HepG2 (cell line): ENCODE measurements around the gene FAM219A. TPM values are rescaled to one million over a fixed set of nuclear protein-coding genes. Genes with fewer than 3 reads are reported as not detected.

ENCODE experiments used
- ATAC-seq: fragments of 200-7000 bp; cut with Tn5 transposase; 3 replicates; pipeline ENCODE4 v1.9.1; 2020; ENCODE audit warnings: mild to moderate bottlenecking, moderate library complexity
- BruUV-seq: library from RNA; stranded (reverse); fragments of 400-500 nt; replicated peaks from 2 replicates; lab custom pipeline; 2021; lab: Mats Ljungman, UMichigan
- CTCF ChIA-PET: fragments of 300-600 bp; formaldehyde crosslinking; extraction: SDS; loops from one replicate; lab custom pipeline; 2021; ENCODE audit warnings: low total read pairs, inconsistent platforms, low intra/inter-chr PET ratio; lab: Yijun Ruan, JAX
- POLR2A ChIA-PET: fragments of 350-600 bp; sonication (Branson Sonifier 250); formaldehyde crosslinking; loops from one replicate; lab custom pipeline; 2020; ENCODE audit warnings: antibody characterized with exemption, inconsistent platforms; lab: Yijun Ruan, JAX
- DNase-seq: peaks from one replicate; pipeline ENCODE4 v3.0.0-alpha.2; 2015; ENCODE audit warnings: low spot score
- FAIRE-seq: peaks from 3 replicates; lab custom pipeline; 2011; peaks lifted over from hg19 to GRCh38; lab: Jason Lieb, UNC
- H2AFZ ChIP-seq: one replicate; pipeline ENCODE4 v1.6.1; 2011; ENCODE audit warnings: low read length, inconsistent platforms
- H3K27ac ChIP-seq: fragments of 300-600 bp; 3 replicates; pipeline ENCODE4 v1.8.0; 2011; ENCODE audit warnings: mixed run types, mild to moderate bottlenecking, mixed read lengths, low read length, inconsistent platforms; ENCODE audit not compliant: insufficient read depth; ENCODE audit errors: extremely low read length
- H3K27me3 ChIP-seq, 2 experiments: fragments of 200-600 bp in 1 of 2; 2 replicates in 1 of 2; 3 replicates in 1 of 2; pipeline versions ENCODE4 v1.6.0 to v1.8.0; 2011; ENCODE audit warnings: low read length in 2 of 2, mild to moderate bottlenecking in 2 of 2, moderate library complexity in 2 of 2, inconsistent platforms in 1 of 2; ENCODE audit not compliant: insufficient read depth in 2 of 2, control insufficient read depth in 1 of 2
- H3K36me3 ChIP-seq, 2 experiments: fragments of 200-600 bp in 1 of 2; replicated peaks in 1 of 2; 2 replicates in 1 of 2; 3 replicates in 1 of 2; pipeline versions ENCODE4 v1.5.1 to v1.8.0; 2011; ENCODE audit warnings: low read length in 2 of 2, inconsistent platforms in 1 of 2; ENCODE audit not compliant: insufficient read depth in 2 of 2, control insufficient read depth in 1 of 2
- H3K4me1 ChIP-seq: 2 replicates; pipeline ENCODE4 v1.5.1; 2012; ENCODE audit warnings: low read length, inconsistent platforms; ENCODE audit not compliant: insufficient read depth
- H3K4me2 ChIP-seq: 2 replicates; pipeline ENCODE4 v1.6.0; 2011; ENCODE audit warnings: low read depth, low read length, inconsistent platforms
- H3K4me3 ChIP-seq, 3 experiments: fragments of 200-600 bp in 1 of 3; sonication (generic), shearing (Covaris generic) in 1 of 3; replicated peaks in 1 of 3; 2 replicates each; pipeline ENCODE4 v1.5.1; 2011 to 2016; ENCODE audit warnings: low read length in 3 of 3, inconsistent platforms in 2 of 3, low read depth in 2 of 3, mild to moderate bottlenecking in 2 of 3, control low read depth in 1 of 3, mixed read lengths in 1 of 3; ENCODE audit not compliant: insufficient read depth in 1 of 3
- H3K79me2 ChIP-seq: one replicate; pipeline ENCODE4 v1.6.1; 2011; ENCODE audit warnings: low read length, inconsistent platforms; ENCODE audit not compliant: insufficient read depth
- H3K9ac ChIP-seq: 2 replicates; pipeline ENCODE4 v1.6.0; 2011; ENCODE audit warnings: mild to moderate bottlenecking, low read depth, low read length, inconsistent platforms; ENCODE audit not compliant: insufficient read depth
- H3K9me3 ChIP-seq: 2 replicates; pipeline ENCODE4 v1.5.1; 2012; ENCODE audit warnings: mild to moderate bottlenecking, low read length
- H4K20me1 ChIP-seq: 2 replicates; pipeline ENCODE4 v1.6.0; 2011; ENCODE audit warnings: inconsistent platforms, mild to moderate bottlenecking, low read length, moderate library complexity; ENCODE audit not compliant: insufficient read depth
- AGO2 ChIP-seq: fragments of 200-400 bp; formaldehyde crosslinking; optimal IDR thresholded peaks from 2 replicates; pipeline ENCODE3; 2017; ENCODE audit warnings: mild to moderate bottlenecking, low read depth, low read length, moderate library complexity
- NFKBIZ ChIP-seq: IDR thresholded peaks from 2 replicates; pipeline ENCODE4 v1.6.1; 2018; ENCODE audit warnings: missing genetic modification reagents, missing compliant biosample characterization
- ZNF337 ChIP-seq: sonication (generic); formaldehyde crosslinking; IDR thresholded peaks from 2 replicates; pipeline ENCODE4 v1.5.1; 2020; ENCODE audit warnings: missing genetic modification reagents, low read depth, mild to moderate bottlenecking, borderline replicate concordance
- ZNF44 ChIP-seq: sonication (generic); formaldehyde crosslinking; IDR thresholded peaks from 2 replicates; pipeline ENCODE4 v1.5.1; 2020; ENCODE audit warnings: mild to moderate bottlenecking, missing genetic modification reagents
- ZNF501 ChIP-seq: sonication (generic); formaldehyde crosslinking; IDR thresholded peaks from 2 replicates; pipeline ENCODE4 v1.5.1; 2020; ENCODE audit warnings: mild to moderate bottlenecking, moderate library complexity, missing genetic modification reagents
- in situ Hi-C: cut with HindIII; loops from 2 replicates; pipeline ENCODE4 v1.10.0; 2017; ENCODE audit warnings: low pct_unique_long_range_greater_than_20kb; ENCODE audit not compliant: extremely low pct_ligation_motif_present
- intact Hi-C: fragments of 100-400 bp; cut with micrococcal nuclease; formaldehyde crosslinking; loops from one replicate; pipeline ENCODE4 v1.10.0; 2022; ENCODE audit not compliant: unreplicated experiment
- polyA plus RNA-seq, 8 experiments: library from polyadenylated mRNA; depleted of rRNA in 3 of 8; stranded (reverse) in 7 of 8; unstranded in 1 of 8; fragments of >200 nt; fragmentation: Illumina TruSeq in 4 of 8; extraction: Trizol in 4 of 8; gene quantifications; 2 replicates each; pipeline versions ENCODE4 v1.2.1 to v1.2.3, GENCODE V29; 2011 to 2016; ENCODE audit warnings: low read depth in 4 of 8, missing spikeins in 1 of 8, mixed read lengths in 1 of 8; ENCODE audit not compliant: insufficient read depth in 1 of 8
- total RNA-seq, 5 experiments: library from RNA; depleted of rRNA; stranded (reverse); fragments of >200 nt; fragmentation: Illumina TruSeq; extraction: Trizol; gene quantifications; 2 replicates each; pipeline ENCODE4 v1.2.3, GENCODE V29; 2016; ENCODE audit warnings: low read depth in 1 of 5
- TF ChIP-seq, protein P1 (sequence below): sonication (generic); formaldehyde crosslinking; IDR thresholded peaks from 2 replicates; pipeline ENCODE4 v1.4.0; 2020; ENCODE audit warnings: mild to moderate bottlenecking, low read depth, missing genetic modification reagents
- TF ChIP-seq, protein P2 (sequence below): sonication (generic); formaldehyde crosslinking; IDR thresholded peaks from 2 replicates; pipeline ENCODE4 v1.4.0; 2020; ENCODE audit warnings: missing genetic modification reagents, borderline replicate concordance
- TF ChIP-seq, protein P3 (sequence below): sonication (generic); formaldehyde crosslinking; IDR thresholded peaks from 2 replicates; pipeline ENCODE4 v1.5.0; 2020; ENCODE audit warnings: missing genetic modification reagents, mild to moderate bottlenecking, borderline replicate concordance

Gene FAM219A
- total and polyA plus RNA-seq, 2 of the 13 experiments (the other 11 are each of a cell fraction or from before 2014, with no cell fraction given): 3.9 to 6.4 TPM

DNA sequence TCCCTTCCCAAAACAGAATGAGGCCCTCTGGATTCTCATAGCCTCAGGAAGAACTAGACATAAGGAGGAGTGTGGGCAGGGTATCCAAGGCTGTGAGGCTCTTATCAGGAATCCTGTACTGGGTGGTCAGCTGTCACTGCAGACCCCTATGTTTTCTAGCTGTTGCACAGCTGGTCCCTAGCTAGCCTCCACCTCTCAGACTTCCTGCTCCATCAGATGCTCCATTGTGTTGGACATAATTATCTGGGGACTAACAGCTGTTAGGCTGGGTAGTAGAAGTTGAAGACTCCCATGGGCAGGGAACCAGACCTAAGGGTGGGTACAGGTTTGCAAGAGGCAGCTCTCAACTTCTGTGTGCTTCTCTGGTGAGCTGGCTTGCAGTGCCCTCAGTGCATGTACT lies 18.4 kb downstream of the FAM219A start:
- BruUV-seq: no TSS peak
- no peak overlapping the region for H2AFZ ChIP-seq
- no peak for FAIRE-seq
- no peak overlapping the region for H3K4me2 ChIP-seq
- no peaks in the 10 kb centered on the region for H3K79me2 ChIP-seq
- H3K9ac ChIP-seq: no peak overlapping the region
- no peak overlapping the region for H3K4me3 ChIP-seq
- no peak overlapping the region for H3K27ac ChIP-seq
- no peaks in the 10 kb centered on the region for H3K9me3 ChIP-seq
- no peak for DNase-seq
- intact Hi-C loops: no loop called here
- no peaks in the 10 kb centered on the region for H3K36me3 ChIP-seq
- in situ Hi-C loops: loop anchor here (5.0 kb wide), 1 partner anchor 162 kb away; no protein-coding TSS in a partner anchor
- CTCF ChIA-PET: no interaction called here
- no peaks in the 10 kb centered on the region for H3K27me3 ChIP-seq
- POLR2A ChIA-PET: no interaction called here
- H3K4me1 ChIP-seq: peaks cover 10% of the 10 kb centered on the region; the same call in 1 of the 2 replicates
- ATAC-seq: no peak
- TF ChIP-seq ZNF337 (CRISPR knock-in tag) (no peak), ZNF44 (CRISPR knock-in tag) (no peak), ZNF501 (CRISPR knock-in tag) (no peak), NFKBIZ (CRISPR knock-in tag) (no peak), AGO2 (no peak)
- TF ChIP-seq, protein P1, sequence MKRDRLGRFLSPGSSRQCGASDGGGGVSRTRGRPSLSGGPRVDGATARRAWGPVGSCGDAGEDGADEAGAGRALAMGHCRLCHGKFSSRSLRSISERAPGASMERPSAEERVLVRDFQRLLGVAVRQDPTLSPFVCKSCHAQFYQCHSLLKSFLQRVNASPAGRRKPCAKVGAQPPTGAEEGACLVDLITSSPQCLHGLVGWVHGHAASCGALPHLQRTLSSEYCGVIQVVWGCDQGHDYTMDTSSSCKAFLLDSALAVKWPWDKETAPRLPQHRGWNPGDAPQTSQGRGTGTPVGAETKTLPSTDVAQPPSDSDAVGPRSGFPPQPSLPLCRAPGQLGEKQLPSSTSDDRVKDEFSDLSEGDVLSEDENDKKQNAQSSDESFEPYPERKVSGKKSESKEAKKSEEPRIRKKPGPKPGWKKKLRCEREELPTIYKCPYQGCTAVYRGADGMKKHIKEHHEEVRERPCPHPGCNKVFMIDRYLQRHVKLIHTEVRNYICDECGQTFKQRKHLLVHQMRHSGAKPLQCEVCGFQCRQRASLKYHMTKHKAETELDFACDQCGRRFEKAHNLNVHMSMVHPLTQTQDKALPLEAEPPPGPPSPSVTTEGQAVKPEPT (CRISPR knock-in tag): no peak
- TF ChIP-seq, protein P2, sequence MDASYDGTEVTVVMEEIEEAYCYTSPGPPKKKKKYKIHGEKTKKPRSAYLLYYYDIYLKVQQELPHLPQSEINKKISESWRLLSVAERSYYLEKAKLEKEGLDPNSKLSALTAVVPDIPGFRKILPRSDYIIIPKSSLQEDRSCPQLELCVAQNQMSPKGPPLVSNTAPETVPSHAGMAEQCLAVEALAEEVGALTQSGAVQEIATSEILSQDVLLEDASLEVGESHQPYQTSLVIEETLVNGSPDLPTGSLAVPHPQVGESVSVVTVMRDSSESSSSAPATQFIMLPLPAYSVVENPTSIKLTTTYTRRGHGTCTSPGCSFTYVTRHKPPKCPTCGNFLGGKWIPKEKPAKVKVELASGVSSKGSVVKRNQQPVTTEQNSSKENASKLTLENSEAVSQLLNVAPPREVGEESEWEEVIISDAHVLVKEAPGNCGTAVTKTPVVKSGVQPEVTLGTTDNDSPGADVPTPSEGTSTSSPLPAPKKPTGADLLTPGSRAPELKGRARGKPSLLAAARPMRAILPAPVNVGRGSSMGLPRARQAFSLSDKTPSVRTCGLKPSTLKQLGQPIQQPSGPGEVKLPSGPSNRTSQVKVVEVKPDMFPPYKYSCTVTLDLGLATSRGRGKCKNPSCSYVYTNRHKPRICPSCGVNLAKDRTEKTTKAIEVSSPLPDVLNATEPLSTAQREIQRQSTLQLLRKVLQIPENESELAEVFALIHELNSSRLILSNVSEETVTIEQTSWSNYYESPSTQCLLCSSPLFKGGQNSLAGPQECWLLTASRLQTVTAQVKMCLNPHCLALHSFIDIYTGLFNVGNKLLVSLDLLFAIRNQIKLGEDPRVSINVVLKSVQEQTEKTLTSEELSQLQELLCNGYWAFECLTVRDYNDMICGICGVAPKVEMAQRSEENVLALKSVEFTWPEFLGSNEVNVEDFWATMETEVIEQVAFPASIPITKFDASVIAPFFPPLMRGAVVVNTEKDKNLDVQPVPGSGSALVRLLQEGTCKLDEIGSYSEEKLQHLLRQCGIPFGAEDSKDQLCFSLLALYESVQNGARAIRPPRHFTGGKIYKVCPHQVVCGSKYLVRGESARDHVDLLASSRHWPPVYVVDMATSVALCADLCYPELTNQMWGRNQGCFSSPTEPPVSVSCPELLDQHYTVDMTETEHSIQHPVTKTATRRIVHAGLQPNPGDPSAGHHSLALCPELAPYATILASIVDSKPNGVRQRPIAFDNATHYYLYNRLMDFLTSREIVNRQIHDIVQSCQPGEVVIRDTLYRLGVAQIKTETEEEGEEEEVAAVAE (CRISPR knock-in tag): no peak
- TF ChIP-seq, protein P3, sequence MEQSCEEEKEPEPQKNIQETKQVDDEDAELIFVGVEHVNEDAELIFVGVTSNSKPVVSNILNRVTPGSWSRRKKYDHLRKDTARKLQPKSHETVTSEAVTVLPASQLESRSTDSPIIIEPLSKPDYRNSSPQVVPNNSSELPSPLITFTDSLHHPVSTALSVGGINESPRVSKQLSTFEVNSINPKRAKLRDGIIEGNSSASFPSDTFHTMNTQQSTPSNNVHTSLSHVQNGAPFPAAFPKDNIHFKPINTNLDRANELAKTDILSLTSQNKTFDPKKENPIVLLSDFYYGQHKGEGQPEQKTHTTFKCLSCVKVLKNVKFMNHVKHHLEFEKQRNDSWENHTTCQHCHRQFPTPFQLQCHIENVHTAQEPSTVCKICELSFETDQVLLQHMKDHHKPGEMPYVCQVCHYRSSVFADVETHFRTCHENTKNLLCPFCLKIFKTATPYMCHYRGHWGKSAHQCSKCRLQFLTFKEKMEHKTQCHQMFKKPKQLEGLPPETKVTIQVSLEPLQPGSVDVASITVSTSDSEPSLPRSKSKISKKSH (CRISPR knock-in tag): no peak
- no peaks in the 10 kb centered on the region for H4K20me1 ChIP-seq
